NB4 (cell line): Measurements from ENCODE around the gene RBMS1.

Experiments used
- DNase-seq: peaks from one replicate; pipeline ENCODE4 v3.0.0; 2010; ENCODE audit warnings: low read depth
- H3K4me3 ChIP-seq: one replicate; pipeline ENCODE4 v1.5.1; 2011; ENCODE audit warnings: mild to moderate bottlenecking, low read depth, low read length, moderate library complexity
- MYC ChIP-seq: IDR thresholded peaks from 2 replicates; pipeline ENCODE4 v1.6.1; 2011; ENCODE audit warnings: low read depth, low read length
- POLR2A ChIP-seq: IDR thresholded peaks from 2 replicates; pipeline ENCODE4 v1.6.1; 2011; ENCODE audit warnings: mild to moderate bottlenecking; ENCODE audit not compliant: insufficient read length; ENCODE audit errors: extremely low read depth
- TF ChIP-seq, protein P1 (sequence below): IDR thresholded peaks from 2 replicates; pipeline ENCODE4 v1.6.1; 2011; ENCODE audit warnings: low read depth, low read length
- TF ChIP-seq, protein P2 (sequence below): IDR thresholded peaks from one replicate; pipeline ENCODE4 v1.5.1; 2012; ENCODE audit warnings: low read depth, low read length

RBMS1 gene

DNA sequence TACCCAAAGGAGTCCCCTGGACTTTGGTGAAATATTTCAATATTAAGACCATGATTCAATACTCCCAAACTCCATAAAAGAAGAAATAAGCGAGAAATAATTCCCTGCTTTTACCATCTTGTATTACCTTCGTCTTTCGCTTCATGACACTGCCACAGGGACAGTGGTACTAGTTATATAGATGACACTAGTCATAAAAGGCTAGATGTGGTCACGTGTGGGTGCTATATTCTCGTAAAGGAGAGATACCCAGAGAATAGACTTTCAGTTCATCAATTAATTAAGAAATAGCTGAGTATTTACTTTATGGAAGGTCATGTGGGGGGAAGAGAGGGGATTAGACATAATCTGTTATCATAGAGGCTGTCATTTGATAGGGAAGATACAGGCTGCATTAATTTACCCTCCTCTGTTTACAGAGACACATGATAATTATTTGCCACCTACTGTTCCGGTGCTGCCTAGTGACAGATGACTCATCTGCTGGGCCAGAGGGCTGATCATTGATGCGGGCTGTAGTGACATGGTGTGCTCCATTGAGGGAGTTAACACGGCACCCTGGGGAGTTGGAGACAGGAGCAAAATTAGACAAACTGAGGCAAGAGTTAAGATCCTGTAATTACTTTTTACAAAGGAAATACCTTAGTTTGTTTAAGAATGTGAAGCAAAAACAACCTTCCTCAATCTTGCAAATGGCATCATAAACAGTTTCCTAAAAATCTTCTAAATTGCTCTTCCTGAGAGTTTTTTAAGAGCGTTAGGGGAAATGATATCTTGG is 215.3 kb downstream of the RBMS1 start:
- H3K4me3 ChIP-seq = no peak overlapping the region
- no peak for DNase-seq
- TF ChIP-seq, protein P1, sequence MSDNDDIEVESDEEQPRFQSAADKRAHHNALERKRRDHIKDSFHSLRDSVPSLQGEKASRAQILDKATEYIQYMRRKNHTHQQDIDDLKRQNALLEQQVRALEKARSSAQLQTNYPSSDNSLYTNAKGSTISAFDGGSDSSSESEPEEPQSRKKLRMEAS = no peak
- TF ChIP-seq, protein P2, sequence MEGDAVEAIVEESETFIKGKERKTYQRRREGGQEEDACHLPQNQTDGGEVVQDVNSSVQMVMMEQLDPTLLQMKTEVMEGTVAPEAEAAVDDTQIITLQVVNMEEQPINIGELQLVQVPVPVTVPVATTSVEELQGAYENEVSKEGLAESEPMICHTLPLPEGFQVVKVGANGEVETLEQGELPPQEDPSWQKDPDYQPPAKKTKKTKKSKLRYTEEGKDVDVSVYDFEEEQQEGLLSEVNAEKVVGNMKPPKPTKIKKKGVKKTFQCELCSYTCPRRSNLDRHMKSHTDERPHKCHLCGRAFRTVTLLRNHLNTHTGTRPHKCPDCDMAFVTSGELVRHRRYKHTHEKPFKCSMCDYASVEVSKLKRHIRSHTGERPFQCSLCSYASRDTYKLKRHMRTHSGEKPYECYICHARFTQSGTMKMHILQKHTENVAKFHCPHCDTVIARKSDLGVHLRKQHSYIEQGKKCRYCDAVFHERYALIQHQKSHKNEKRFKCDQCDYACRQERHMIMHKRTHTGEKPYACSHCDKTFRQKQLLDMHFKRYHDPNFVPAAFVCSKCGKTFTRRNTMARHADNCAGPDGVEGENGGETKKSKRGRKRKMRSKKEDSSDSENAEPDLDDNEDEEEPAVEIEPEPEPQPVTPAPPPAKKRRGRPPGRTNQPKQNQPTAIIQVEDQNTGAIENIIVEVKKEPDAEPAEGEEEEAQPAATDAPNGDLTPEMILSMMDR = no peak
- TF ChIP-seq POLR2A = no peak

DNA sequence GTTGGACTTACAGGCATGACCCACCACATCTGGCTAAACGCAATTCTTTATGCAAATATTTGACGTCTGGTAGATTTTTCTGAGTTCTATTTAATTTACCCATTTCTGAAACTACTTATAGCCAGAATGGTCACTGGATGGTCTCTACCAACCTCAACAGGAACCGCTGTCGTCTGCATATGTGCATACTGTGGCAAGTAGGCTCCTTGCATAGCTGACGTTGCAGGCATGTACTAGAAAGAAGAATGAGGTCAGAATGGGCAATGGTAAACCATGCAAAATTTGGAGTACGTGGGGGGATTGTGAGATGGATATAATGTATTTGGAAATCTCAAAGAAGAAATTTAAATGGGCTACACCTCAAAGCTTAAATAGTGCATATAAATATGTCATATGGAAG is 216.5 kb downstream of the RBMS1 start:
- TF ChIP-seq, protein P1 = no peak
- TF ChIP-seq POLR2A (no peak), MYC (no peak)
- TF ChIP-seq, protein P2 = no peak
- DNase-seq = no peak

DNA sequence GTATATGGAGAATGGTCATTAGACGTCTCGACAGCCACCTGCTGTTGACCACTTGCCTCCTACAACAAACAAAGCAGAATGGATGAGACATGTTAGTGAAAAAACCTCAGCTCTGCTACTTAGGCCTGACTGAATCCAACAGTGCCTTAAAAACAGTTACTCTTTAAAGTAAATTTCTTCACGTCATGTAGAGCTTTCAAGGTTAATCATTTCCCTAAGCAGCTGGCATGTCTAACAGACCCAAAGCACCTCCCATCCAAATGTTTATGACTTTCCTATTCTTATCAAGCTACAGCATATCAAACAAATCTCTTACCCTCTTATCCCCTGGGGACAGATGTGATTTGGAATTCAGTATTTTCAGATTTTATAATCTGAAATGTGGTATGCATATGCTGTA is 218.0 kb downstream of the RBMS1 start:
- DNase-seq = no peak
- H3K4me3 ChIP-seq = no peak overlapping the region
- TF ChIP-seq, protein P2 = no peak
- TF ChIP-seq POLR2A (no peak), MYC (no peak)
- TF ChIP-seq, protein P1 = no peak

More for the DNA sequence above, 216.5 kb downstream of the RBMS1 start:
- H3K4me3 ChIP-seq = no peak overlapping the region

DNA sequence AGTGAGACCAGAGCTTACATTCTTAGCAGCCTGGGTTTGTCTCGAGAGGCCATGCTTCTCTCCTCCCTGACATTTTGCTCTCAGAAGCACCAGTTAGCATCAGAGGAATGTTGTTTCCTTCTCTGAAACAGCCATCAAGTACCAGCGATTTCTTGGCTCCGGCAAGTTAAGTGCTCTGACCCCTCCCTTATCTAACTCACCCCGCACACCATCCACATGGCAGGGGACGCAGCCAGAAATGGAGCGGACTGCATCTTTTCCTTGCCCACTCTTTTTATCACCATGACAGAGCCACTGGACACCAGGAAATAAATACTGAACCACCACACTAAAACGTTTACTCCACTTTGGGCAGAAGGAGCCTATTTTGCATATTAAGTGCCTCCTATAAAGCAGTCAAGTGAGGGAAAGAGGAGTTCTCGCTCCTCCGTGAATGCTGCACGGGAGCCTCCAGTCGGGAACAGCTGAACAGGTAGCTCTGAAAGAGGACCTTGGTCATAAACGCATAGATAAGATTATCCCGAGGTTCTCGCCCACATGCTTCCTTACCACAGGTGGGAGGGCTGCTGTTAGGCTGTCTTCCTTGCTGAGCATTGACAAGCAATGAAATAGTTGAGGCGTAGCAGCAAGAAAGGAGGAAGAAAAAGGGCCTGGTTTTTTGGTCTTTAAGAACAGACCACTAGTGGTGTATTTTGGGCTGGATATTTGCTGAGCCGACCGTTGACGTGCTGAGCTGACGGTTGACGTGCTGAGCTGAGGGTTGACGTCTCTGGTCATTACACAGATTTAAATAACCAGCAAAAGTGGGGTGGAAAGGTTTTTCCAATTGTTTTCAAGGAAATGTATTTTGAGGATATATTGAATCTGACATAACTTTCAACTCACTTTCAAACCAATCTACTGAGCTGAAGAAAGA is 222.2 kb downstream of the RBMS1 start:
- no peak overlapping the region for H3K4me3 ChIP-seq
- TF ChIP-seq, protein P1 = no peak
- TF ChIP-seq, protein P2 = no peak
- no peak for TF ChIP-seq POLR2A
- no peak for TF ChIP-seq MYC
- DNase-seq = no peak

DNA sequence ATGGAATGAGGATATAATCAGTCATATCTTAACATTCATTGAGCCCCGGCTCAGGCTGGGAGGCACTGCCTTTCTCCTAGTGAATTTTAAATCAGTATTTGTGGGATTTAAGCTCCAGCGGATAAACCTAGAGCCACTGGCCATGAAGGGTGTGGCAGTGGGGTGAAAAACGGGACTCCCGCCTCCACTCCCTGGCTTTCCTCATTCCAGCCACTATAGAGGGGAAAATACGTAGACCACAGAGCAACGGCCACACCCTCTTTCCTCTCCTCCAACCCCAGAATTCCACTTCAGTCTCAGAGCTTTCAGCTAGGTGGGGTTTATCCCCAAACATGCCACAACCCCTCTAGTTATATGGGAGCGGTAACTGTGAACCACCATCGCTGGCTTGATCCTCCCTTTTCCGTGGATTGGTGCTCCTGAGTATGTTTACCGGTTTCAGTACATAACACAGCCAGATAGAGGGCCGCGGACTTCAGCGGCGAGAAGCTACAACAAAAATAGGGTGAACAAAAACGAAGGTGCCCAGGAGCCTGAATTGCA is 223.0 kb downstream of the RBMS1 start:
- H3K4me3 ChIP-seq = no peak overlapping the region
- DNase-seq = no peak
- TF ChIP-seq POLR2A (no peak), MYC (no peak)
- TF ChIP-seq, protein P2 = no peak
- TF ChIP-seq, protein P1 = no peak
